H9 (cell line): ENCODE results near the gene TXNDC17. TPM values are rescaled to one million over a fixed set of nuclear protein-coding genes. Genes with fewer than 3 reads are reported as not detected.

ENCODE experiments used
- DNase-seq: peaks from one replicate; pipeline ENCODE4 v3.0.0-alpha.2; 2017
- H2AFZ ChIP-seq: one replicate; pipeline ENCODE4 v1.6.1; 2013; ENCODE audit warnings: mild to moderate bottlenecking, low read length, control low read depth, moderate library complexity
- H2AK5ac ChIP-seq: 2 replicates; pipeline ENCODE4 v1.6.1; 2013; ENCODE audit warnings: low read length, control low read depth, mixed read lengths; ENCODE audit not compliant: insufficient read length
- H2BK120ac ChIP-seq: one replicate; pipeline ENCODE4 v1.6.1; 2013; ENCODE audit warnings: low read depth, mild to moderate bottlenecking, low read length, control low read depth, inconsistent platforms; ENCODE audit not compliant: poor library complexity, severe bottlenecking
- H2BK12ac ChIP-seq: 2 replicates; pipeline ENCODE4 v1.6.1; 2013; ENCODE audit warnings: low read length, control low read depth, mixed read lengths, low read depth; ENCODE audit not compliant: insufficient read length
- H2BK15ac ChIP-seq: 2 replicates; pipeline ENCODE4 v1.6.1; 2013; ENCODE audit warnings: low read depth, low read length, control low read depth
- H2BK20ac ChIP-seq: one replicate; pipeline ENCODE4 v1.6.1; 2013; ENCODE audit warnings: low read depth, mild to moderate bottlenecking, low read length, control low read depth, inconsistent platforms; ENCODE audit not compliant: poor library complexity, severe bottlenecking
- H2BK5ac ChIP-seq: 2 replicates; pipeline ENCODE4 v1.6.1; 2013; ENCODE audit warnings: low read length, control low read depth, mixed read lengths; ENCODE audit not compliant: insufficient read length
- H3K14ac ChIP-seq: 2 replicates; pipeline ENCODE4 v1.6.1; 2013; ENCODE audit warnings: low read length, control low read depth; ENCODE audit not compliant: insufficient read depth
- H3K18ac ChIP-seq: 2 replicates; pipeline ENCODE4 v1.6.1; 2013; ENCODE audit warnings: low read depth, mild to moderate bottlenecking, mixed read lengths, low read length, control low read depth; ENCODE audit not compliant: insufficient read length
- H3K23ac ChIP-seq: 2 replicates; pipeline ENCODE4 v1.6.1; 2013; ENCODE audit warnings: low read length, control low read depth, mixed read lengths, low read depth; ENCODE audit not compliant: insufficient read length
- H3K23me2 ChIP-seq: 2 replicates; pipeline ENCODE4 v1.6.1; 2013; ENCODE audit warnings: low read depth, mild to moderate bottlenecking, mixed read lengths, low read length, control low read depth; ENCODE audit not compliant: insufficient read length, poor library complexity, severe bottlenecking
- H3K27ac ChIP-seq: 2 replicates; pipeline ENCODE4 v1.5.1; 2013; ENCODE audit warnings: low read length, control low read depth, mixed read lengths, low read depth; ENCODE audit not compliant: insufficient read length
- H3K27me3 ChIP-seq: 2 replicates; pipeline ENCODE4 v1.6.1; 2013; ENCODE audit warnings: low read length, control low read depth, inconsistent platforms; ENCODE audit not compliant: insufficient read depth
- H3K4ac ChIP-seq: 2 replicates; pipeline ENCODE4 v1.6.1; 2013; ENCODE audit warnings: low read depth, mild to moderate bottlenecking, control low read depth, inconsistent platforms, low read length, moderate library complexity
- H3K4me1 ChIP-seq: 2 replicates; pipeline ENCODE4 v1.6.1; 2013; ENCODE audit warnings: low read length, control low read depth, inconsistent platforms; ENCODE audit not compliant: insufficient read depth
- H3K4me2 ChIP-seq: 2 replicates; pipeline ENCODE4 v1.6.1; 2013; ENCODE audit warnings: low read length, control low read depth, mixed read lengths; ENCODE audit not compliant: insufficient read length, insufficient read depth
- H3K56ac ChIP-seq: 2 replicates; pipeline ENCODE4 v1.6.1; 2013; ENCODE audit warnings: low read depth, mild to moderate bottlenecking, mixed read lengths, low read length, control low read depth; ENCODE audit not compliant: insufficient read length
- H3K79me1 ChIP-seq: 2 replicates; pipeline ENCODE4 v1.6.1; 2013; ENCODE audit warnings: low read depth, mild to moderate bottlenecking, moderate library complexity, low read length, control low read depth, inconsistent platforms; ENCODE audit not compliant: insufficient read depth, poor library complexity, severe bottlenecking
- H3K79me2 ChIP-seq: 2 replicates; pipeline ENCODE4 v1.6.1; 2013; ENCODE audit warnings: low read length, control low read depth, inconsistent platforms; ENCODE audit not compliant: insufficient read depth
- H3K9ac ChIP-seq: 2 replicates; pipeline ENCODE4 v1.6.1; 2013; ENCODE audit warnings: low read length, control low read depth, mixed read lengths; ENCODE audit not compliant: insufficient read length; ENCODE audit errors: extremely low read depth
- H3K9me3 ChIP-seq: one replicate; pipeline ENCODE4 v1.6.1; 2013; ENCODE audit warnings: low read depth, low read length, inconsistent platforms; ENCODE audit not compliant: control insufficient read depth
- H3T11ph ChIP-seq: one replicate; pipeline ENCODE4 v1.6.1; 2013; ENCODE audit warnings: mild to moderate bottlenecking, low read length, control low read depth, inconsistent platforms
- H4K20me1 ChIP-seq: one replicate; pipeline ENCODE4 v1.6.1; 2013; ENCODE audit not compliant: control insufficient read depth, insufficient read length, insufficient read depth
- H4K5ac ChIP-seq: 2 replicates; pipeline ENCODE4 v1.6.1; 2013; ENCODE audit warnings: low read depth, mild to moderate bottlenecking, mixed read lengths, low read length, control low read depth; ENCODE audit not compliant: insufficient read length
- H4K8ac ChIP-seq: replicated peaks from 2 replicates; pipeline ENCODE4 v1.6.1; 2013; ENCODE audit warnings: low read length, control low read depth, mixed read lengths, low read depth; ENCODE audit not compliant: insufficient read length
- H4K91ac ChIP-seq: 2 replicates; pipeline ENCODE4 v1.6.1; 2013; ENCODE audit warnings: low read depth, mild to moderate bottlenecking, moderate library complexity, mixed read lengths, low read length, control low read depth; ENCODE audit not compliant: insufficient read length
- H3K27ac Mint-ChIP-seq, 3 experiments: 2 replicates in 2 of 3; 3 replicates in 1 of 3; pipeline ENCODE4 v1.8.0; 2020 to 2021; ENCODE audit warnings: mixed read lengths in 3 of 3, mild to moderate bottlenecking in 1 of 3, moderate library complexity in 1 of 3
- H3K27me3 Mint-ChIP-seq: 2 replicates; pipeline ENCODE4 v1.8.0; 2021; ENCODE audit warnings: low read depth, mild to moderate bottlenecking, moderate library complexity, mixed read lengths
- H3K36me3 Mint-ChIP-seq, 3 experiments: 2 replicates in 2 of 3; 3 replicates in 1 of 3; pipeline ENCODE4 v1.8.0; 2020 to 2021; ENCODE audit warnings: low read depth in 3 of 3, mixed read lengths in 3 of 3; ENCODE audit not compliant: insufficient read depth in 1 of 3
- H3K4me1 Mint-ChIP-seq, 2 experiments: 2 replicates each; pipeline ENCODE4 v1.8.0; 2020; ENCODE audit warnings: mixed read lengths in 2 of 2
- H3K4me3 Mint-ChIP-seq, 2 experiments: 2 replicates in 1 of 2; 3 replicates in 1 of 2; pipeline ENCODE4 v1.8.0; 2020 to 2021; ENCODE audit warnings: mild to moderate bottlenecking in 2 of 2, mixed read lengths in 2 of 2, moderate library complexity in 1 of 2
- H3K9me3 Mint-ChIP-seq, 2 experiments: 2 replicates in 1 of 2; 3 replicates in 1 of 2; pipeline ENCODE4 v1.8.0; 2020; ENCODE audit warnings: mild to moderate bottlenecking in 2 of 2, mixed read lengths in 2 of 2, moderate library complexity in 1 of 2
- WGBS: extraction: QIAGEN DNeasy Blood & Tissue Kit; methylation state at CpG from one replicate; pipeline ENCODE4 v1.1.7; 2013; ENCODE audit warnings: missing lambda C conversion rate, low lambda C conversion rate, mixed read lengths; ENCODE audit not compliant: insufficient read length; ENCODE audit errors: extremely low coverage; 5-methylcytosine and 5-hydroxymethylcytosine counted together
- total RNA-seq: library from RNA; stranded (reverse); gene quantifications from 2 replicates; pipeline ENCODE4 v1.2.1, GENCODE V29; 2021
- TF ChIP-seq, protein P1 (sequence below): fragments of 200-600 bp; sonication (generic); conservative IDR thresholded peaks from 3 replicates; pipeline ENCODE4 v1.8.0; 2021; ENCODE audit warnings: antibody characterized with exemption, mild to moderate bottlenecking

The TXNDC17 gene
- total RNA-seq, 1 experiment from 2014 or later, result 170 TPM

DNA sequence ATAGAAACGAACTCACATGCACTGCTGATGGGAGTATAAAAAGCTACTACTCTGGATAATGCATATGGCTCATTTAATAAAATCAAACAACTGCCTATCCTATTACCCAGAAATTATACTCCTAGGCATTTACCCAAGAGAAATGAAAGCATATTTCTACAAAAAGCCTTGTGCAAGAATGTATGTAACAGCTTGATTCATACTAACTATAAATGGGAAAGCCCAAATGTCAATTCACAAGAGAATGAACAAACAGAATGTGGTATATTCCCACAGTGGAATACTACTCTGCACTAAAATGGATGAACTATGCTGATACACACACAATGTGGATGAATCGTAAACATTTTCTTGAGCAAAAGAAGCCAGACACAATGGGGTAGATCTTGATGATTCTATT is 38.7 kb upstream of the TXNDC17 start:
- Histone ChIP-seq H3K9ac (no peak overlapping the region), H2AK5ac (no peak overlapping the region), H4K8ac (no peak overlapping the region), H2BK15ac (no peak overlapping the region), H3K79me2 (no peaks in the 10 kb centered on the region), H2BK12ac (no peak overlapping the region), H2BK5ac (no peak overlapping the region), H3K79me1 (no peaks in the 10 kb centered on the region), H3K18ac (no peak overlapping the region), H3K27me3 (no peaks in the 10 kb centered on the region), H2BK120ac (no peak overlapping the region), H3K23ac (no peak overlapping the region), H3T11ph (no peak overlapping the region), H3K9me3 (no peaks in the 10 kb centered on the region), H4K5ac (no peak overlapping the region), H3K14ac (no peak overlapping the region), H2AFZ (no peak overlapping the region), H3K56ac (no peak overlapping the region), H4K91ac (no peak overlapping the region), H4K20me1 (no peaks in the 10 kb centered on the region), H3K23me2 (no peaks in the 10 kb centered on the region), H3K4ac (no peak overlapping the region), H3K4me2 (no peak overlapping the region), H3K4me1 (no peaks in the 10 kb centered on the region), H3K27ac (no peak overlapping the region), H2BK20ac (no peak overlapping the region)
- Mint-ChIP-seq H3K4me3 (no peak overlapping the region), H3K9me3 (no peaks in the 10 kb centered on the region), H3K27me3 (no peaks in the 10 kb centered on the region), H3K27ac (no peak overlapping the region), H3K36me3 (peaks cover 9 to 80% (median 31%) of the 10 kb centered on the region in 3 experiments), H3K4me1 (no peaks in the 10 kb centered on the region)
- no CpG with 5 or more reads among the region's 2 CpGs for WGBS
- DNase-seq, result no peak
- TF ChIP-seq, protein P1, sequence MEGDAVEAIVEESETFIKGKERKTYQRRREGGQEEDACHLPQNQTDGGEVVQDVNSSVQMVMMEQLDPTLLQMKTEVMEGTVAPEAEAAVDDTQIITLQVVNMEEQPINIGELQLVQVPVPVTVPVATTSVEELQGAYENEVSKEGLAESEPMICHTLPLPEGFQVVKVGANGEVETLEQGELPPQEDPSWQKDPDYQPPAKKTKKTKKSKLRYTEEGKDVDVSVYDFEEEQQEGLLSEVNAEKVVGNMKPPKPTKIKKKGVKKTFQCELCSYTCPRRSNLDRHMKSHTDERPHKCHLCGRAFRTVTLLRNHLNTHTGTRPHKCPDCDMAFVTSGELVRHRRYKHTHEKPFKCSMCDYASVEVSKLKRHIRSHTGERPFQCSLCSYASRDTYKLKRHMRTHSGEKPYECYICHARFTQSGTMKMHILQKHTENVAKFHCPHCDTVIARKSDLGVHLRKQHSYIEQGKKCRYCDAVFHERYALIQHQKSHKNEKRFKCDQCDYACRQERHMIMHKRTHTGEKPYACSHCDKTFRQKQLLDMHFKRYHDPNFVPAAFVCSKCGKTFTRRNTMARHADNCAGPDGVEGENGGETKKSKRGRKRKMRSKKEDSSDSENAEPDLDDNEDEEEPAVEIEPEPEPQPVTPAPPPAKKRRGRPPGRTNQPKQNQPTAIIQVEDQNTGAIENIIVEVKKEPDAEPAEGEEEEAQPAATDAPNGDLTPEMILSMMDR, result no peak
